ENCODE results near the gene MROH2B. TPM values are rescaled to one million over a fixed set of nuclear protein-coding genes. Genes with fewer than 3 reads are reported as not detected.

MROH2B gene
- total RNA-seq, result not detected in 2 replicates

GRCh38 chr5:41071242-41071641 lies at the start of gene MROH2B:
MROH2B (minus strand) TSS chr5:41071342; CDS start chr5:41070852, 490 bp downstream.

Other genes starting within 250 kb of the MROH2B start
- gene RPL37, start 236.1 kb downstream of the MROH2B start, total RNA-seq, result 767 and 1,800 TPM in 2 replicates
- 8.5 and 10.7 TPM in 2 replicates for gene CARD6, start 230.0 kb downstream of the MROH2B start, total RNA-seq
- 0.14 TPM in 1 of 2 replicates, not detected in the other for gene C7, start 161.8 kb downstream of the MROH2B start, total RNA-seq
- gene C6, start 142.2 kb upstream of the MROH2B start, total RNA-seq, result not detected in 2 replicates

Data from nasal cavity respiratory epithelium epithelial cell of viscerocranial mucosa (primary cell).